Raji (cell line): ENCODE data around the gene CSTPP1.

Experiments
- POLR2A ChIP-seq: IDR thresholded peaks from 2 replicates; pipeline ENCODE4 v1.6.1; 2011; ENCODE audit warnings: low read depth, low read length, control low read depth; ENCODE audit not compliant: insufficient read depth

CSTPP1 gene

DNA sequence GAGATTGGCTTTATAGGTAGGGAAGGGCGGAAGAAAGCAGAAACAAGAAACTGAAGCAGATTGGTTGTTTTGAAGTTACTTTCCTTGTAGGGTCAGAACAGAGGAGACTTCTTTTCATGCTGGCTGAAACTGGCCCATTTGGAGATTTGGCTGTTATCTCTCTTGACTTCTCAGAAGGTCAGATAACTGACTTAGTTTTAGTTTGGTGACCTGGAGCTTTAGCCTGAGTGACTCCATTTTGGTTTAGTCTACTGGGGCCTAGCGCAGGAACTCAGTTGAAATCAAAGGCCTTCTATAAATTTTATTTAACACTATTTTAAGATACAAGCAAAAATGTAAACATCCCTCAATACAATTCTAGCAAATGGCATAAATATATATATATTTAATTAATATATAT lies 31.4 kb downstream of the CSTPP1 start:
- no peak for TF ChIP-seq POLR2A

DNA sequence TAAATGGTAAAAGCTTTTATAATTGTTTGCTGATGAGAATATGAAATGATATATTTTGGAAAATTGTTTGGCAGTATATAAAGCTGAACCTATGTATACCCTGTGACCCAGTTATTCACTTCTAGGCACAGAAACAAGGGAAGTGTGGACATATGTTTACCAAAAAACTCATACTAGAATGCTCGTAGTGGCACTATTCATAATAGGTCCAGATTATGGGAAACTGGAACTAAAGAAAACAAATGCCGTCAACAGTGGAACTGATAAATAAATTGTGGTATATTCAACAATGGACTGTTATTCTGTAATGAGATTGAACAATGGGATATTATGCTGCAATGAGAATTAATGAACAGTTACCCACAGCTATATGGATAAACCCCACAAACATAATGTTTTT lies 32.8 kb downstream of the CSTPP1 start:
- TF ChIP-seq POLR2A = no peak

DNA sequence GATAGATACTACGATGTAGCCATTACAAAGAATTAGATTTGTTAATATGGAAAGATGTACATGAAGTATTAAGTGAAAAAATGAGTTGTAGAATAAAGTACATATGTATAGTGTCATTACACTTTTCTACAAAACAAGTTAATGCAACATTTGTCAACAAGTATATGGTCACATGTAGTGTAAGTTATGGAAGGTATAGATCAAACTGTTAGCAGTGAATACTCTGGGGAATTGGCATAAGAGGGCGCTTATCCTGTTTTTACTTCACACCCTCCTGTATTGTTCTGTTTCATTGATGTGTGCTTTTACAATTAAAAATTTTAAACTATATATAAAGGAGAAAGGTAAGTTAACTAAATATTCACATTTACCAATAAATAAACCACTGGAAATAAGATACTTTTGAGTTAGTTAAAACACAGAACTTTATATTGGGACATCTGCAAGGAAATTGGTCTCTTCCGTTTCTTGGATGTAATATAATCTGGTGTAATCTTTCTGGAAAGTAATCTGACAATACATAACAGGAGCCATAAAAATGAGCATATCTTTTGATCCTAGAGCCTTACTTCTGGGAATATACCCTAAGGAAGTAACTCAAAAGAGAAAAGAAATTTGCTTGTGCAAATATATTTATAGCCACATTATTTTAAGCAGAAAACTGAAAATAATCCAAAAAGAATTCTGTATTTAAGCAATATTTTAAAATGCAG lies 34.5 kb downstream of the CSTPP1 start:
- no peak for TF ChIP-seq POLR2A

DNA sequence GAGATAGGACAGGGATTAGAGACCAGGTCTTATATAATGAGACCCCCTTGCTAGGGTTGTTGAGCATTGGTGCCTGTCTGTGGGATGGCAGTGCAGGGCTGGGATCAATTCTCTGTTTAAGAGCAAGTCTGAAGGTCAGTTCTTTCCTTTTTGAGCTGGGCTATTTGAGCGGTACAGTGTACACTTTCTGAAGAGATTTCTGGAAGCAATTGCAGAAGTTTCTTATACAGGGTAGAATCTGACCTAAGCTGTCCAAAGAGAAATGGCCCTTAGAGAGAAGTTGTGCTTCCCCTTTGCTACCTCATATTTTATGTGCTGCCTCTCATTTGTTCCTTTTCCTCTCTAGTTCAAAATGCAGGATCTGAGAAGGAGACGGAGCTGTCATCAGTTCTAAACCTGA lies 35.8 kb downstream of the CSTPP1 start:
- TF ChIP-seq POLR2A = no peak

DNA sequence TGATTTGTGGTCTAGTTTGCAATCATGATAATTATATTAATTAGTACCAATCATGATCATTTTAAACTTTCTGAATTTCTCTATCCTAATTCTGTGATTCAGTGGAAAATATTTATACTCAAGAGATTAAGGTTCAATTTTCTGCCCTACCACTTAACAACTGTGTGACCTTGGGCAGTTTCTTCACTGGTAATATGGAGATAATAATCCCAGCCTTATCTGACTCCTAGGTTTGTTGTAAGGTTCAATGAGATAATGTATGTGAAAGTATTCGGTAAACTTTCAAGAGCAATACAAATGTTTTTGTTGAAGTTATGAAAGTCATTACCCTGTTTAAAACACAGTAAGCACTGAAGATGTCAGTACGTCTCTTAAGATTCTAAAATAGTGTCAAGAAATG lies 36.3 kb downstream of the CSTPP1 start:
- TF ChIP-seq POLR2A = no peak

DNA sequence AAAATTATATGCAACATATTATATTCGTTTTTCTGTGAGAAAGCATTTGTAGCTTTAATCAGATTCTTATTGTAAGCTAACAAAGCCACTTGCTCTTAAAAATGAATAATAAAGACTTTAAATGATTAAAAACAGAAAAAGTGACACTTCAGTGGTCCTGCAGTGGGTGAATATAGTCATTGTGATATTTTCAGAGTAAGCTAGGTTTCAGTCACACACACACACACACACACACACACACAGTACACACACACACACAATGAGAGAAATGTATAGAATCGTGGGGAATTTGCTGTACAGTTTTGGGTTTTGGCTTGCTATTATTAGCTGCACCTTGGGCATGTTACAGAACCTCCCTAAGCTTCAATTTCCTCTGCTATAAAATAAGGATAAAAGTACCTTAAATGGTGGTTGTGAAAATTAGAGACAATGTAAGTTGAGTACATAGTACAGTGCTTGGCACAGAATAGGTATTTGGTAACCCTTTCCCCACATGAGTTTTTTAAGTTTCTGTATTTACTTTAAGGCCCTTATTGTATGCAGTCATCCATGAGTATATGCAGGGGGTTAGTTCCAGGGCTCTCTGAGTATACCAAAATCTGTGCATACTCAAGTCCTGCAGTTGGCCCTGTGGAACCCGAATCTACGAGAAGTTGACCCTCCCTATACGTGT lies 39.8 kb downstream of the CSTPP1 start:
- no peak for TF ChIP-seq POLR2A

DNA sequence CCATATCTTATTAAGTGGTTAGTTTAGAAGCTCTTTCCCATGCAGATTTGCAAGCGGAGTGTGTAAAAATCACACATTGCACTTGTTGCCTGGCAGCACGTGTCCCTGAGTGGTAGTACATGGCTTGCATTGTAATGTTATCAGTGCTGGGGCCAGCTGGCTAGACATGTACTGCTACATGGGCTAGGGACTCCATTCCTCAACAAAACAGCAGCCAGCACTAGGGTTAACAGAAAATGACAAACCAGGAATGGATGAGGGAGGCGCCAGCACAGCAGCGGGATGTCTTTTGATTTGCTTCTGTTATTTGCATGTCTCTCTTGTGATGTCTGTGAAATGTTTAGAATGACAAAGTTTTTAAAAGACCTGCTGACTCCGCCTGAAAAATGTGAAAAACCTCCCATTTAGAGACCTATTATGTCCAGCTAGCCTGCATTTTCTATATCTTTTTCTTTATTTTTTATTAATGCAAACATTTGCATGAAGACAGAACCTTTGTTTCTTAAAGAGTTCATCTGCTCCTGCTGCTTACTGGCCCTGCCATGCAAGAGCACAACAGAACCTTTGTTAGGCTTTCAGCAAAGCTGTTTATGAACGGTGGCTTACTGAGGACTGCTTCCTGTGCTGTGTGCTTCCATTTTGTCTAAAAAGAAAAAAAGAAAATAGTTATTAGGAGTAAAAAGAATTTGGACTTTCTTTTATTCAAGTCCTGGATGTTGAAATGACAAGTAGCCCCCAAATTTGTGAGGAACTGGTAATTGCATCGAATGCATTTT lies 40.7 kb downstream of the CSTPP1 start:
- no peak for TF ChIP-seq POLR2A

DNA sequence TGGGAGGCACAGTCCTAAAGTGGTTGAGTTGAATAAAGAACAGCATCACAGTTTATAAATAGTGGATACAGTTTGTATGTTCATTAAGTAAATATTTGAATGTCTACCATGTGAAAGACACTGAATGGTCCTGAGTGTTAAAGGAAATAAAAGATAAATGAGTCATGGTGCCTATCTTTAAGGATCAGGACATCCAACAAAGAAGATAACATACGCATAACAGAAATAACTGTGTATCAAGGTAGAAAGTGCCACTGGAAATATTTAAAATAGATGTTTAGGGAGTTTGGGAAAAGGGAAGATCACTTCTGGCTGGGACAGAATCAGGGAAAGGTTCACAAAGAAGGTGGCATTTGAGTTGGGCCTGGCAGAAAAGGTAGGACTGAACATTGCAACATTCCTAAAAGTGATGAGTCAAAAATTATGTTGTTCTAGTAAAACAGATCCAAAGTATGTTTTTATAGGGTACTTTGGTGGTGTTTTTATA lies 41.5 kb downstream of the CSTPP1 start:
- TF ChIP-seq POLR2A = no peak

DNA sequence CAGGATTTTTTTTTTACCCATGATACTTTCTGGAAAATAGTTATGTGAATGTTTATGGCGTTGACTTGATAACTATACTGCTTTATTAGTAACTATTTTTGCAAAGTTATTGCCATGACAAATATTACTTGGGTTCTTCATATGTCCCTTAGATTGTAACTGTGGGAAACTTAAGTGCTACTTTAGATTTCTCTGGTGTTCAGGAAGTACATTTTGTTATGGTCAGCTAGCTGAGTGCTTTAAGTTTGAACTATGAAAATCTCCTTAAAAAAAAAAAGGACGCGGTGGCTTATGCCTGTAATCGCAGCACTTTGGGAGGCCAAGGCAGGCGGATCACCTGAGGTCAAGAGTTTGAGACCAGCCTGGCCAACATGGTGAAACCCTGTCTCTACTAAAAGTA lies 42.8 kb downstream of the CSTPP1 start:
- no peak for TF ChIP-seq POLR2A

DNA sequence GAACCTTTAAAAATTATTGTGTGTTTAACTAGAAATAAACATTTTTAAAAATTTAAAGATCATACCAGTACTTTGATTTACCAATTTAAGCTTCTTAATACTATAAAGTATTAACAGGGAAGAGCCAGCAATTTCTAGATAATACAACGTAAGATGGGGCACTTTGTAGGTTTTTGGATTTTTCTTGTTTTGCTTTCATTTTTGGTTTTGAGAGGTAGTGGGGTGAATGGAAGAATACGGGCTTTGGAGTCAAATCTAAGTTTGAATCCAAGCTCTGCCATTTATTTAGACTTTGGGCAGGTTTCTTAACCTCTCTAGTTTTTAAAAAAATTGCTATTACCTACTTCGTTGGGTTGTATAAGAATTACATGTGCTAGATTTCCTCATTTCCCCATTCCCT lies 44.9 kb downstream of the CSTPP1 start:
- no peak for TF ChIP-seq POLR2A

DNA sequence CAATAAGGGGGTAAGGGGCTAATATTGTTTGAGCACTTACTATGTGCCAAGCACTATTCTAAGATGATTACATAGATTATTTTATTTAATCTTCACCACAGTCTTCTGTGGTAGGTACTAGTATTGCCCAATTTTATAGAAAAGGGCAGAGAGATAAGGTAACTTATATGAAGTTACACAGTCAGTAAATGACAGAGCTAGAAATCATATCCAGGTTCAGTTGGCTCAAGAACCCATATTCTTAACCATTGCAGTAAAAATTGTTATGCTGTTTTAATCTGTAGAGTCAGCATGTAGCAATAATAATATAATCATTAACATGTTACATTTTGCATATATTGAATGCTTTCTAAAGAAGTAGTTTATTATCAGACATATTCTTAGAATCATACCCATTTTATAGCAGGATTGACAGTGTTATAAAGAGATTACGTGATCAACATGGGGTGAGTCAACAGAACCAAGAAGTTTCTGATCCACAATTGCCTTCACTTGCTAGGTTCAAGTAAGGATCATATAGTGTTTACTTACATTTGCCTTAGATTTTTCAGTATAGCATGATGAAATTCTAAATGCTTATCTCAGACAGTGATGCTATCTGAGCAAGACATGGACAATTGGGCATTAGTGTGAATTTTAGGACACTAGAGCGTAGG lies 46.4 kb downstream of the CSTPP1 start:
- no peak for TF ChIP-seq POLR2A

DNA sequence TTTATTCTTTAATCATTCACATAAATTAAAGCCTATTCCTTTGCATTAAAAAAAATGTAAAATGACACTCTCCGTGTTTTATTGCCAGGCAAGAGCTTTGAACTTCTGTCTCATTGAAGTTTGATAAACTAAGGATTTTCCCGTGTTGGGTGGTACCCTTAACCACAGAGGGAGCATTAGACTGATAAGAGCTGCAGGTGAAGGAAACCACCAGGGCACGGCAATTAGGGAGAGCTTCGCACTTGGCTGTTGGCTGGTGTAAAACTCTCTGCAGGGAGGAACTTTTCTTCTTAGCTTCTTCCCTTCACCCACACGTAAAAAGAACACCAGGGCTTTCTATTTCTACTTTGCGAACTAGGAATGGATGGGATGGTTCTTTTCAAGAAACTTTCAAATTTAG lies 47.0 kb downstream of the CSTPP1 start:
- TF ChIP-seq POLR2A = no peak

DNA sequence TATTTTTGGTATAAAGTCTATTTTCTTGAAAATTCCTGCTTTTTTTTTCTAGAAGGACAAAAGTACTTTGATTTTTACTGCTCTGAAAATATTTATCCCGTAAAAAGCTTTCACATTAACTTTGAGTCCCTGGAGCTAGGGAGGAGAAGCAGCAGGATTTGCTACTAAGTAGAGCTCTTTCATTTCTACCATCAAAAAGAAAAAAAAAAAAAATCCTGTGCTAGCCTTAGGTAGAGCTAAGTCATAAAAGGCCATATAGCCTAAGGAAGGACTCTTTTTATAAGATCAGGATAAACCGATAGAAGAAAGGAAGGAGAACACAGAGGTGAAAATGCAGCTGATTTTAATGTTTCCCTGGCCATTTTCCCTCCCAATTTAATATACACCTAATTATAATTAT lies 48.0 kb downstream of the CSTPP1 start:
- TF ChIP-seq POLR2A = no peak

DNA sequence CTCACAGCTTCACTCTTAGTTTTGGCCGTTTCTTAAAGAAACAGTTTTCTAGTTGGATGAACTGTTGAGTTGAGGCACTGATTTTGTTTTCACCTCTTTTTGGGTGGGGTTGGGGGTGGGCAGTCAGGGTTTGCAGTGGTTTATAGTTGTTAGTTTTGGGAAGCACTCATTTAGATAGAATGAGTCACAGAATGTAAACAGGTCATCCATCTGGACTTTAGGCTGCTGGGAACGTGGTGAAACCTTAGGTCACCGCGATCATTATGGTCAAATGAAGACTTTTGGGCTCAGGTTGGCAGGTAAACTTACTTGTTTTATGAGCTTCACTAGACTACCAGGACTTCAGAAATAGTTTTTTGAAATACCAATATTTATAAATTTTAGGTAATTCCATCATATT lies 48.4 kb downstream of the CSTPP1 start:
- no peak for TF ChIP-seq POLR2A

DNA sequence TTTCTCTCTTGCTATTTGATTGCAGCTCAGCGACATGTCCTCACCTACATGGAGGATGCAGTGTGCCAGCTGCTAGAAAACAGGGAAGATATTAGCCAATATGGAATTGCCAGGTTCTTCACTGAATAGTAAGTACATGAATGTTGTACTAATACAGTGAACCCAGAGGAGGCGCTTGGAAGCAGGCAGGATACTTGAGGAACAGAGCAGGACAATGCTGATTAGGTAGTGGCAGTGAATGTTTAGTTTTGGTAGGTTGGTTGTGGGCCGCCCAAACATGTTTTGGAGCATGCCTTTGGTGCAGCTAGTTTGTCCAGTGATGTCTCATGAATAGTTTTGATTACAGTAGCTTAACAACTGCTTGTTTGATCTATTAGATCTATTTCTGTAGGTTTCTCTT lies 50.6 kb downstream of the CSTPP1 start:
- TF ChIP-seq POLR2A = no peak
